Small intestine (tissue), 7 donors: ENCODE results near the gene RGPD8. TPM values are rescaled to one million over a fixed set of nuclear protein-coding genes. Genes with fewer than 3 reads are reported as not detected.
"Not testable (repeated sequence)": the region's sequence is repeated elsewhere in the genome, so short reads cannot be mapped to it uniquely, and the experiment has no call there.

Experiments
- DNase-seq, 2 donors: peaks; one replicate each; pipeline versions ENCODE4 v3.0.0 to v3.0.0-alpha.2; 2013
- FAIRE-seq: peaks from 2 replicates; lab custom pipeline; 2012; peaks lifted over from hg19 to GRCh38; lab: Jason Lieb, UNC
- H3K27ac ChIP-seq, 3 donors: one replicate each; pipeline ENCODE4 v1.5.1; 2013; ENCODE audit warnings: low read length in 2 of 3, mild to moderate bottlenecking in 2 of 3, control low read depth in 1 of 3, inconsistent platforms in 1 of 3, low read depth in 1 of 3, moderate library complexity in 1 of 3
- H3K27me3 ChIP-seq, 3 donors: one replicate each; pipeline ENCODE4 v1.6.1; 2013; ENCODE audit warnings: low read length in 3 of 3, inconsistent platforms in 1 of 3; ENCODE audit not compliant: control insufficient read depth in 3 of 3, insufficient read depth in 3 of 3
- H3K36me3 ChIP-seq, 3 donors: one replicate each; pipeline ENCODE4 v1.6.1; 2013; ENCODE audit warnings: low read length in 3 of 3, inconsistent platforms in 1 of 3, low read depth in 1 of 3, mild to moderate bottlenecking in 1 of 3, moderate library complexity in 1 of 3; ENCODE audit not compliant: control insufficient read depth in 3 of 3, insufficient read depth in 2 of 3
- H3K4me1 ChIP-seq, 3 donors: one replicate each; pipeline ENCODE4 v1.6.1; 2013; ENCODE audit warnings: low read length in 2 of 3, inconsistent platforms in 1 of 3, low read depth in 1 of 3, mild to moderate bottlenecking in 1 of 3, moderate library complexity in 1 of 3; ENCODE audit not compliant: control insufficient read depth in 3 of 3, insufficient read depth in 2 of 3
- H3K4me3 ChIP-seq, 3 donors: one replicate each; pipeline ENCODE4 v1.5.1; 2013; ENCODE audit warnings: low read length in 3 of 3, control low read depth in 1 of 3, inconsistent platforms in 1 of 3, low read depth in 1 of 3, mild to moderate bottlenecking in 1 of 3, moderate library complexity in 1 of 3
- H3K9me3 ChIP-seq, 2 donors: one replicate each; pipeline ENCODE4 v1.6.1; 2013; ENCODE audit warnings: low read depth in 1 of 2, low read length in 1 of 2; ENCODE audit not compliant: control insufficient read depth in 2 of 2, insufficient read depth in 1 of 2
- WGBS, 3 donors: extraction: QIAGEN DNeasy Blood & Tissue Kit; methylation state at CpG; one replicate each; pipeline ENCODE4 v1.1.7; 2013; 5-methylcytosine and 5-hydroxymethylcytosine counted together
- polyA plus RNA-seq, 4 donors: library from polyadenylated mRNA; stranded (reverse) in 3 of 4; unstranded in 1 of 4; fragments of 200-250 nt in 3 of 4; fragments of 120-200 nt in 1 of 4; gene quantifications; one replicate each; pipeline versions ENCODE4 v1.2.1 to v1.2.3, GENCODE V29; 2013
- donor health status: healthy with polysubstance abuse.
- donor health status: control.
- donor health status: control.
- donor health status: Bipolar disorder and iron deficiency.
- donor health status: healthy.

RGPD8 gene
- polyA plus RNA-seq, 4 donors, result 0.67 to 3.7 (median 1.6) TPM; not detected in 1

DNA sequence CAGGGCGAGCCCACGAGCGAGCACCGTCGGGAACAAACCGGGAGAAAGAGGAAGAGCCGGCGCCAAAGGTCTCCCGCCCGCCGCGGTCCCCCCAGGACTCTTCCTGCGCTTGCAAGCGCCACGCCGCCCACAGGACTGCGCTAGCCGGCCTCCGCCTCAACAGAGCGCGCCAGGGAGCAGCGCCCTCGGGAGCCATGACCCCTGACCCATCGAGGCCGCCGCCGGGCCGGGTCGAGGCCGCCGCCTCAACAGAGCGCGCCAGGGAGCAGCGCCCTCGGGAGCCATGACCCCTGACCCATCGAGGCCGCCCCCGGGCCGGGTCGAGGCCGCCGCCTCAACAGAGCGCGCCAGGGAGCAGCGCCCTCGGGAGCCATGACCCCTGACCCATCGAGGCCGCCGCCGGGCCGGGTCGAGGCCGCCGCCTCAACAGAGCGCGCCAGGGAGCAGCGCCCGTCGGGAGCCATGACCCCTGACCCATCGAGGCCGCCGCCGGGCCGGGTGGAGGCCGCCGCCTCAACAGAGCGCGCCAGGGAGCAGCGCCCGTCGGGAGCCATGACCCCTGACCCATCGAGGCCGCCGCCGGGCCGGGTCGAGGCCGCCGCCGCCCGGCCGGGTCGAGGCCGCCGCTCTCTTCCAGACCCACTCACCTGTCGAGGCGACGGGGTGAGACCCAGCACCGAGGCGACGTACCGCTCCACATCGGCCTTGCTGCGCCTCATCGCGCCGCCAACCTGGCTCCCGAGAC is 538 bp downstream of the RGPD8 start:
- not testable (repeated sequence) for H3K9me3 ChIP-seq, H3K27me3 ChIP-seq, H3K36me3 ChIP-seq, FAIRE-seq, H3K4me1 ChIP-seq
- 4 to 64% (median 61%) methylated on average over 66 to 97 of the region's 98 CpGs for WGBS, 3 donors
- Histone ChIP-seq H3K27ac (peak overlapping the region in 1 of 3 donors; percentile 80), H3K4me3 (peak overlapping the region in 2 of 3 donors; percentile 35 to 50)
- peak in 1 of 2 donors; percentile 44 for DNase-seq

GRCh38 chr2:112432390-112432734 is 1.1 kb downstream of the RGPD8 start:
- H3K36me3 ChIP-seq, DNase-seq, H3K4me3 ChIP-seq, H3K4me1 ChIP-seq, FAIRE-seq, H3K9me3 ChIP-seq, H3K27me3 ChIP-seq: not testable (repeated sequence)
- H3K27ac ChIP-seq, result peak overlapping the region in 1 of 3 donors; percentile 8
- 44 to 94% (median 62%) methylated on average over 12 to 22 of the region's 22 CpGs for WGBS, 3 donors

DNA sequence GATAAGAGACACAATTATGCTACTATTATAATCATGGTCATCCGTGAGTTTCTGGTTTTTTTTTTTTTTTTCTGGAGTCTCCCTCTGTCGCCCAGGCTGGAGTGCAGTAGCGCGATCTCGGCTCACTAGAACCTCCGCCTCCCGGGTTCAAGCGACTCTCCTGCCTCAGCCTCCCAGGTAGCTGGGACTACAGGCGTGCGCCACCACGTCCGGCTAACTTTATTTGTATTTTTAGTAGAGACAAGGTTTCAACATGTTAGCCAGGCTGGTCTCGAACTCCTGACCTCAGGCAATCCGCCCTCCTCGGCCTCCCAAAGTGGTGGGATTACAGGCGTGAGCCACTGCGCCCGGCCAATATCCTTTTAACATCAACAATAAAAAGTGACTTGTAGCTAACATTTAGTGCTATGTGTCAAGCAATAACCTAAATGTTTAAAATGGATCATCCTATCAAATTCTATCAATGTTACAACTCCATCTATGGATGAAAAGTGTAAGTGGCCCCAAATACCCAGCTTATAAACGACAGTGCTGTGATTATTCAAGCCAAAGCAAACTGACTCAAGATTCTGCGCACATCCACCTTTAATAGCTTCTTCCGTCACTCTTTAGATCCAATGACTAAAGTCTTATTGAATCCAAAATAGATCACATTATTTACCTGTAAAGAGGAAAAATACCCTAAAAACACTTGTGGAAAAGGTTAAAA is 1.7 kb downstream of the RGPD8 start:
- H3K4me3 ChIP-seq, H3K4me1 ChIP-seq, H3K27me3 ChIP-seq, H3K36me3 ChIP-seq, H3K9me3 ChIP-seq, FAIRE-seq, DNase-seq, H3K27ac ChIP-seq: not testable (repeated sequence)
- WGBS, 3 donors, result 89 to 93% (median 89%) methylated on average over 21 of the region's 21 CpGs

GRCh38 chr2:112424553-112424952 is 8.9 kb downstream of the RGPD8 start:
- DNase-seq, H3K4me1 ChIP-seq, H3K36me3 ChIP-seq, H3K4me3 ChIP-seq, FAIRE-seq, H3K27me3 ChIP-seq, H3K9me3 ChIP-seq, H3K27ac ChIP-seq: not testable (repeated sequence)
- WGBS, 3 donors, result 83 to 100% methylated on average over 1 of the region's 3 CpGs; no CpG with 5 or more reads in 1 of the 3 donors

GRCh38 chr2:112416860-112417259 is 16.6 kb downstream of the RGPD8 start:
- DNase-seq, H3K36me3 ChIP-seq, H3K4me1 ChIP-seq, H3K9me3 ChIP-seq, H3K4me3 ChIP-seq, FAIRE-seq, H3K27ac ChIP-seq, H3K27me3 ChIP-seq: not testable (repeated sequence)
- 79 to 83% (median 81%) methylated on average over 3 of the region's 3 CpGs for WGBS, 3 donors

GRCh38 chr2:112360055-112360454 is 73.4 kb downstream of the RGPD8 start:
- DNase-seq, FAIRE-seq, H3K36me3 ChIP-seq, H3K27me3 ChIP-seq, H3K4me1 ChIP-seq, H3K9me3 ChIP-seq, H3K27ac ChIP-seq, H3K4me3 ChIP-seq: not testable (repeated sequence)
- whole genome bisulfite sequencing, 3 donors, result 95 to 96% (median 95%) methylated on average over 7 of the region's 7 CpGs

DNA sequence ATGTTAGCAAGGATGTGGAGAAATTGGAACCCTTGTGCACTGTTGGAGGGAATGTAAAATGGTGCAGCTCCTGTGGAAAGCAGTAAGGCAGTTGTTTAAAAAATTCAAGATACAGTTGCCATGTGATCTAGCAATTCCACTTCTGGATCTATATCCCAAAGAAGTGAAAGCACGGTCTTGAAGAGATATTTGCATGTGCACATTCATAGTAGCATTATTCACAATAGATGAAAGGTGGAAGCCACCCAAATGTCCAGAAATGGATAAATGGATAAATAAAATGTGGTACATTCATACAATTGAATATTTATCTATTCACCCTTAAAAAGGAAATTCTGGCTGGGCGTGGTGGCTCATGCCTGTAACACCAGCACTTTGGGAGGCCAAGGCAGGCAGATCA is 79.1 kb downstream of the RGPD8 start:
- H3K27ac ChIP-seq, FAIRE-seq: not testable (repeated sequence)
- WGBS, 3 donors, result 86 to 89% (median 88%) methylated on average over 2 of the region's 2 CpGs

GRCh38 chr2:112352809-112353603 is 80.4 kb downstream of the RGPD8 start:
- H3K4me3 ChIP-seq, H3K4me1 ChIP-seq, H3K27me3 ChIP-seq, FAIRE-seq, H3K27ac ChIP-seq, H3K9me3 ChIP-seq, DNase-seq, H3K36me3 ChIP-seq: not testable (repeated sequence)
- WGBS, 3 donors, result 94% methylated on average over 15 of the region's 25 CpGs

More for the DNA sequence above, 79.1 kb downstream of the RGPD8 start:
- H3K4me1 ChIP-seq, H3K27me3 ChIP-seq, H3K4me3 ChIP-seq, H3K36me3 ChIP-seq, H3K9me3 ChIP-seq, DNase-seq: not testable (repeated sequence)
